HG03095 (cell line): Measurements from ENCODE around the gene TCF19.
"Not testable (repeated sequence)": the region's sequence is repeated elsewhere in the genome, so short reads cannot be mapped to it uniquely, and the experiment has no call there.

Source experiments
- ATAC-seq: cut with Tn5 transposase; IDR thresholded peaks from one replicate; pipeline ENCODE4 v1.9.1; 2021; ENCODE audit warnings: moderate library complexity; ENCODE audit not compliant: unreplicated experiment

TCF19 gene

GRCh38 chr6:31158863-31159855, 770 bp downstream of the TCF19 start:
- no peak for ATAC-seq

- no peak for ATAC-seq
Measured at GRCh38 chr6:31161216-31162126, 3.1 kb downstream of the TCF19 start.

GRCh38 chr6:31162463-31163165, 4.2 kb downstream of the TCF19 start:
- no peak for ATAC-seq

- ATAC-seq: no peak
Measured at GRCh38 chr6:31163922-31164321, 5.5 kb downstream of the TCF19 start.

GRCh38 chr6:31164475-31165063, 6.2 kb downstream of the TCF19 start:
- ATAC-seq: not testable (repeated sequence)

- ATAC-seq: peak; percentile 68
Measured at GRCh38 chr6:31165064-31165832, 6.9 kb downstream of the TCF19 start.

- ATAC-seq: no peak
Measured at GRCh38 chr6:31165986-31166385, 7.6 kb downstream of the TCF19 start.

GRCh38 chr6:31168606-31169005, 10.2 kb downstream of the TCF19 start:
- no peak for ATAC-seq

GRCh38 chr6:31169123-31169857, 10.9 kb downstream of the TCF19 start:
- ATAC-seq: no peak

GRCh38 chr6:31169858-31170599, 11.6 kb downstream of the TCF19 start:
- not testable (repeated sequence) for ATAC-seq

- ATAC-seq: no peak
Measured at GRCh38 chr6:31170600-31170881, 12.2 kb downstream of the TCF19 start, which contains the start of gene POU5F1. TSS of gene POU5F1 (minus strand) at chr6:31170682. CDS start at chr6:31170620, 62 bp downstream.

GRCh38 chr6:31170987-31171671, 12.7 kb downstream of the TCF19 start:
- no peak for ATAC-seq

GRCh38 chr6:31171931-31172905, 13.8 kb downstream of the TCF19 start:
- ATAC-seq: no peak

- no peak for ATAC-seq
Measured at GRCh38 chr6:31172973-31173384, 14.6 kb downstream of the TCF19 start.

GRCh38 chr6:31173406-31173805, 15.0 kb downstream of the TCF19 start:
- ATAC-seq: no peak

- ATAC-seq: no peak
Measured at GRCh38 chr6:31174378-31174777, 16.0 kb downstream of the TCF19 start.

GRCh38 chr6:31175971-31176370, 17.6 kb downstream of the TCF19 start:
- no peak for ATAC-seq
